Erythroblast (primary cell): ENCODE data around the gene AJM1.

Experiments
- GATA1 ChIP-seq: IDR thresholded peaks from 2 replicates; pipeline ENCODE4 v1.6.1; 2011; ENCODE audit warnings: low read depth, mild to moderate bottlenecking, control low read depth, low read length, moderate library complexity
- POLR2A ChIP-seq: IDR thresholded peaks from 2 replicates; pipeline ENCODE4 v1.6.1; 2011; ENCODE audit warnings: mild to moderate bottlenecking, low read length

DNA sequence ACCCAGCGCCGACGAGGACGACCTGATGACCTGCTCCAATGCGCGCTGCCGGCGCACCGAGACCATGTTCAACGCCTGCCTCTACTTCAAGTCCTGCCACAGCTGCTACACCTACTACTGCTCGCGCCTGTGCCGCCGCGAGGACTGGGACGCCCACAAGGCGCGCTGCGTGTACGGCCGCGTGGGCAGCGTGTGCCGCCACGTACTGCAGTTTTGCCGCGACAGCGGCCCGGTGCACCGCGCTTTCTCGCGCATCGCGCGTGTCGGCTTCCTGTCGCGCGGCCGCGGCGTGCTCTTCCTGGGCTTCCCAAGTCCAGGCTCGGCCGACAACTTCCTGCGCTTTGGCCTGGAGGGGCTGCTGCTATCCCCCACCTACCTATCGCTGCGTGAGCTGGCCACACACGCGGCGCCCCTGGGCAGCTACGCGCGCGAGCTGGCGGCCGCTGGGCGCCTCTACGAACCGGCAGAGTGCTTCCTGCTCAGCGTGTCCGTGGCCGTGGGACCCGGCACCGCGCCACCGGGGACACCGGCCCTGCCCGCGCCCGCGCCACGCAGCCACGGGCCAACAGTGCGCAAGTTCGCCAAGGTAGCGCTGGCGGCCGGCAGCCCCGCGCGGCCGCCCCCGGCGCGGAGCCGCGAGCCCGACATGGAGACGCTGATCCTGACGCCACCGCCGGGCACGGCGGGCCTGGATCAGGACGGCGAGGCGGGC is 4.3 kb downstream of the AJM1 start:
- TF ChIP-seq POLR2A (no peak), GATA1 (no peak)
